Measurements from ENCODE around the gene IPCEF1. TPM values are rescaled to one million over a fixed set of nuclear protein-coding genes. Genes with fewer than 3 reads are reported as not detected.

Gene IPCEF1
- polyA plus RNA-seq, 1 donor, result 2.2 TPM

DNA sequence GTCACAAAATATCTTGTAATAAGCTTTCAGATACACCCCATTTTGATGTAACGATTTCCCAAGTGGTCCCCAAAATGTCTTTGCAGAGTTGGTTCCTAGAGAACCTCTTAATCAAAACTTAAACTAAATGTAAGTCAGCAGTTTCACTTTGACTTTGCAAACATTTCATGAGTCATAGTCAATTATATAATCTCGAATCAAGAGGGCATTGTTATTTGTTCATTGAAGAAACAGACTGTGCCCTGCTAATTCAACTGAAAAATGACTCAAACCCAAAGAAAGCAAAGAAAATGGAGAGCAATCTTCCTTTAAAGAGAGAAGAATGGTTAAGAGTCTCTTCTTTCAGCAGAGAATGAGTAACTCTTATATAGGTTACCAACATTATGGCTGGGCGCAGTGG is 58.3 kb downstream of the IPCEF1 start:
- no peak overlapping the region for H3K27ac ChIP-seq (ENCODE audit: low read length)
- peaks cover 4% of the 10 kb centered on the region for H3K4me1 ChIP-seq (ENCODE audit: control insufficient read depth, insufficient read depth, low read length)
- H3K27me3 ChIP-seq (ENCODE audit: control insufficient read depth, insufficient read depth, low read length), result no peaks in the 10 kb centered on the region
- H3K36me3 ChIP-seq (ENCODE audit: control insufficient read depth, insufficient read depth, low read length), result no peaks in the 10 kb centered on the region
- H3K9me3 ChIP-seq (ENCODE audit: control insufficient read depth, low read depth, low read length), result no peaks in the 10 kb centered on the region
- 43% methylated on average over 1 of the region's 3 CpGs for WGBS (ENCODE audit: insufficient coverage, low lambda C conversion rate)
- H3K4me3 ChIP-seq (ENCODE audit: low read length), result no peak overlapping the region
- peak in 1 of 2 donors; percentile 17 for DNase-seq

DNA sequence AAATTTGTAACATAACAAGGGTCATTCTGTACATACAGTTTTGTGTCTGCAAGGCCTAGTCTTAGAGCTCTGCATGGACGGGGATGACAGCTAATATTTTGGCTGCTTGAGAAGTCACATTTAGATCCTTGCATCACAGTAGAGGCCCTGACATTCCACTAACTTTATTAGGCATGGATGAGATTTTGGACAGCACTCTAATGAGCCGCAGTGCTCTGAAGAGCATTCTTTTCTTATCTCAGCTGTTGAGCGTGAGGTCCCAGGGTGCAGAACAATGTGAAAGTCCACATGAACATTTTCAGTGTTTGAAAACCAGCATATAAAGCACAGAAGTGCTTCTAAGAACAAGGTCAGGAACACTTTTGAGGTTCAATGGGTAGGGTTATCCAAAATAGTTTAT is 58.9 kb downstream of the IPCEF1 start:
- Histone ChIP-seq H3K27ac (ENCODE audit: low read length) (no peak overlapping the region), H3K36me3 (ENCODE audit: control insufficient read depth, insufficient read depth, low read length) (no peaks in the 10 kb centered on the region), H3K4me1 (ENCODE audit: control insufficient read depth, insufficient read depth, low read length) (peaks cover 4% of the 10 kb centered on the region), H3K4me3 (ENCODE audit: low read length) (no peak overlapping the region), H3K9me3 (ENCODE audit: control insufficient read depth, low read depth, low read length) (no peaks in the 10 kb centered on the region), H3K27me3 (ENCODE audit: control insufficient read depth, insufficient read depth, low read length) (no peaks in the 10 kb centered on the region)
- no CpG with 5 or more reads among the region's 3 CpGs for WGBS (ENCODE audit: insufficient coverage, low lambda C conversion rate)
- DNase-seq, result no peak

DNA sequence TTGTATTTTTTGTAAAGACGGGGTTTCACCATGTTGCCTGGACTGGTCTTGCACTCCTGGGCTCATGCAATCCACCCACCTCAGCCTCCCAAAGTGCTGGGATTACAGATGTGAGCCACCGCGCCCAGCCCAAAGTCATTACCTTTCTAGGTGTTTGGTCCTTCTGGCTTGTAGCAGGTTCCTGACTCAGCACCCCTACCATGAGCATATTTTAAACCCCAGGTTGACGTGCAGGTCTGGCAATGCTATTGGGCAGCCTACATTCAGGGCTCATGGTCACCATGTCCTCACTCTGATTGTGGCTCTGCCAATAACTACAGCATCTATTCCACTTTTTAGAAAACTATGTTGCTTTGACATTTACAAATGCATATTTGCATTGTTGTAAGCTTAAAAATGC is 59.4 kb downstream of the IPCEF1 start:
- no peaks in the 10 kb centered on the region for H3K9me3 ChIP-seq (ENCODE audit: control insufficient read depth, low read depth, low read length)
- H3K36me3 ChIP-seq (ENCODE audit: control insufficient read depth, insufficient read depth, low read length), result no peaks in the 10 kb centered on the region
- H3K27me3 ChIP-seq (ENCODE audit: control insufficient read depth, insufficient read depth, low read length), result no peaks in the 10 kb centered on the region
- WGBS (ENCODE audit: insufficient coverage, low lambda C conversion rate), result 100% methylated on average over 1 of the region's 4 CpGs
- no peak for DNase-seq
- no peak overlapping the region for H3K4me3 ChIP-seq (ENCODE audit: low read length)
- peaks cover 4% of the 10 kb centered on the region for H3K4me1 ChIP-seq (ENCODE audit: control insufficient read depth, insufficient read depth, low read length)
- no peak overlapping the region for H3K27ac ChIP-seq (ENCODE audit: low read length)

DNA sequence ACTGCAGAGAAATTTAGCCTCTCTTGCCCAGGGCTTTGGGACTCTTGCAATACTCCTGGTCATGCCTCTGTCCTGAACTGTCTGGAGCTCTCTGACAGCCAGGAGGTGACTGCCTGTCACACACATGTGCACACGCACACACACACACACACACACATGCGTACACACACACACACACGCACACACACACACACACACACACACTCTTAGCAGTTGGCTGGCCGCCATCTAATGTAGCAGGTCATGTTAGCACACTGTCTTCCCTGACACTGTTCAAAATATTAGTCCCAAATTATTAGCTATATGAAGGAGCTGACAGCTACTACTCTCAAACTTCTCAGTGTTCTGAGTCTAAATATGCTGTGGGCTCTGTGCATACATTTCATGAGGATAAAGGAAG is 60.9 kb downstream of the IPCEF1 start:
- Histone ChIP-seq H3K36me3 (ENCODE audit: control insufficient read depth, insufficient read depth, low read length) (no peaks in the 10 kb centered on the region), H3K9me3 (ENCODE audit: control insufficient read depth, low read depth, low read length) (no peaks in the 10 kb centered on the region), H3K4me1 (ENCODE audit: control insufficient read depth, insufficient read depth, low read length) (peaks cover 4% of the 10 kb centered on the region), H3K27ac (ENCODE audit: low read length) (no peak overlapping the region), H3K27me3 (ENCODE audit: control insufficient read depth, insufficient read depth, low read length) (no peaks in the 10 kb centered on the region), H3K4me3 (ENCODE audit: low read length) (no peak overlapping the region)
- no peak for DNase-seq
- WGBS (ENCODE audit: insufficient coverage, low lambda C conversion rate), result 83% methylated on average over 1 of the region's 4 CpGs

DNA sequence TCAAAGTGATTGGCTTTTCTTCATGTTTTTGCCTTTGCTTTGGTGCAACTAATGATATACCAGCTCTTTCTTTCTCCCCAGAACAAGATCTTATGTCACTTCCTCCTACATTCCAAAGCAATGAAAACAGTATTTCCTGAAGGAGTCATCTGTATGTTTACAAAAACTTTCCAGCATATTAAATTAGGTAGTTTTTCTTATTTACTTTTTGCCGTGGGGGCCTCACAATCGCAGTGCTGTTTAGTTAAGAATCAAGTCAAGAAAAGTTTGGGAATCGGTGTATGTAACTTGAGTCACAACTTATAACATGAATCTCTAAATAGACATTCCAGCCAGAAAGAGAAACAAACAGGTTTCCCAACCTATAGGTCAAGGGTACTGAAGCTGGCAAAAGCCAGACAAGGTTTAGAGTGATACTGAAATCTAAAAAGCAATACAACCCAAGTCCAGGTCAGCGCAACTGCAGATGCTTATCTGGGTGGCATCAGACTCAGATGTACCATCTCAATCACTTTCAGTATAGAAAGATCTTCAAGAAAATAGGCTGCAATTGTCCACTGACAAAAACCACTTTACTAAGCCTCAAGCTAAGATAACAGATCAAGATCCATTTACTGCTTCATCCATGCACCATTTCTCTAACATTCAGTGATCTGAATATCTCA is 63.6 kb downstream of the IPCEF1 start:
- no CpG with 5 or more reads among the region's 4 CpGs for WGBS (ENCODE audit: insufficient coverage, low lambda C conversion rate)
- Histone ChIP-seq H3K27me3 (ENCODE audit: control insufficient read depth, insufficient read depth, low read length) (no peaks in the 10 kb centered on the region), H3K36me3 (ENCODE audit: control insufficient read depth, insufficient read depth, low read length) (no peaks in the 10 kb centered on the region), H3K9me3 (ENCODE audit: control insufficient read depth, low read depth, low read length) (no peaks in the 10 kb centered on the region), H3K27ac (ENCODE audit: low read length) (no peak overlapping the region), H3K4me3 (ENCODE audit: low read length) (no peak overlapping the region), H3K4me1 (ENCODE audit: control insufficient read depth, insufficient read depth, low read length) (peaks cover 4% of the 10 kb centered on the region)
- no peak for DNase-seq

DNA sequence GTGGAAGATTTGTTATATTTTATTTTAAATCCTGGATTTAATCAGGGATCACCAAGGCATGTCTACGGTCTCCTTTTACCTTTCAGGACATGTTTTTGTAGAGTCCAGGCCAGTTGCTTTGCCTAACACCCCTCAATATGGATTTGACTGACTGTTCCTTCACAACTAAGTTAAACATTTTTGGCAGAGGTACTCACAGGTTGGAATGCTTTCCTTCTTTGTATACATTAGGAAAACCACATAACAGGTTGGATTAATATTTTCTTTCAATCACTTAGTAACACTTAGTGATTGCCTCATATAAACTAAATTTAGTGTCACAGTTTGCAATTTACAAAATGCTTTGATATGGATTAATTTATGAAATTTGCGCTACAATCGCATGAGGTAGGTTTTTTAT is 64.5 kb downstream of the IPCEF1 start:
- Histone ChIP-seq H3K9me3 (ENCODE audit: control insufficient read depth, low read depth, low read length) (no peaks in the 10 kb centered on the region), H3K36me3 (ENCODE audit: control insufficient read depth, insufficient read depth, low read length) (no peaks in the 10 kb centered on the region), H3K4me1 (ENCODE audit: control insufficient read depth, insufficient read depth, low read length) (no peaks in the 10 kb centered on the region), H3K4me3 (ENCODE audit: low read length) (no peak overlapping the region), H3K27me3 (ENCODE audit: control insufficient read depth, insufficient read depth, low read length) (no peaks in the 10 kb centered on the region), H3K27ac (ENCODE audit: low read length) (no peak overlapping the region)
- no peak for DNase-seq
- WGBS (ENCODE audit: insufficient coverage, low lambda C conversion rate), result 100% methylated on average over 2 of the region's 3 CpGs

DNA sequence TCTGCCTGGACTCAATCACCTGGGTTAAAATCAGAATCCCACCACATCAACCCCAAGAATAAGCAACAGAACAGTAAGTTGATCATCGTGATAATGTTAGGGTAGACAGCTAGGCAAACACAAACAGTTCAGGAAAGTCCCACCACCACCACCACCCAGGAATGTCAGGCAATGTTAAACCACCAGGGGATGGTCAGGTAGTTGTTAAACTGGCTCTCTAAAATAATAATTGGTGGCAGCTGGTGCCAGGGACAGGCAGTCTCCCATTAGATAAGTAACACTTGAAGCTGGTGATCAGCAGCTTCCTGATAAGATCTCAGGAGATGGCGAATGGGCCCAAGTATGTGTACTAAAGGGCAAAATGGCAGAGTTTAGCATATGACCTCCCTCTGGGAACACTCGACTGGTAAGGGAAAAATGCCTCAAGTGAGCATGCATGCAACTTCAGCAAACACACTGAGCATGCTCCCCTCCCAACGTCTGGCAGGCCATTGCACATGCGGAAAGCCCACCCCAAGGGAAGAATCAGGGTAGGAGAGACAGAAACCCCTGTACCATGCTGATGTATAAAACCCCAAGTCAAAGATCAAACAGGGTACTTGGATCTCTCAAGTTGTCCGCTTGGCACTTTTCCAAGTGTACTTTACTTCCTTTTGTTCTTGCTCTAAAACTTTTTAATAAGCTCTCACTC is 66.6 kb downstream of the IPCEF1 start:
- no peaks in the 10 kb centered on the region for H3K36me3 ChIP-seq (ENCODE audit: control insufficient read depth, insufficient read depth, low read length)
- DNase-seq, result no peak
- H3K9me3 ChIP-seq (ENCODE audit: control insufficient read depth, low read depth, low read length), result no peaks in the 10 kb centered on the region
- H3K27ac ChIP-seq (ENCODE audit: low read length), result no peak overlapping the region
- WGBS (ENCODE audit: insufficient coverage, low lambda C conversion rate), result no CpG with 5 or more reads among the region's 6 CpGs
- no peak overlapping the region for H3K4me3 ChIP-seq (ENCODE audit: low read length)
- H3K27me3 ChIP-seq (ENCODE audit: control insufficient read depth, insufficient read depth, low read length), result no peaks in the 10 kb centered on the region
- H3K4me1 ChIP-seq (ENCODE audit: control insufficient read depth, insufficient read depth, low read length), result no peaks in the 10 kb centered on the region

GRCh38 chr6:154285826-154286225 is 70.8 kb downstream of the IPCEF1 start:
- no peaks in the 10 kb centered on the region for H3K9me3 ChIP-seq (ENCODE audit: control insufficient read depth, low read depth, low read length)
- H3K27me3 ChIP-seq (ENCODE audit: control insufficient read depth, insufficient read depth, low read length), result no peaks in the 10 kb centered on the region
- H3K4me1 ChIP-seq (ENCODE audit: control insufficient read depth, insufficient read depth, low read length), result no peaks in the 10 kb centered on the region
- no peak overlapping the region for H3K4me3 ChIP-seq (ENCODE audit: low read length)
- H3K27ac ChIP-seq (ENCODE audit: low read length), result no peak overlapping the region
- DNase-seq, result no peak
- no peaks in the 10 kb centered on the region for H3K36me3 ChIP-seq (ENCODE audit: control insufficient read depth, insufficient read depth, low read length)
- WGBS (ENCODE audit: insufficient coverage, low lambda C conversion rate), result no CpG with 5 or more reads among the region's 1 CpG

DNA sequence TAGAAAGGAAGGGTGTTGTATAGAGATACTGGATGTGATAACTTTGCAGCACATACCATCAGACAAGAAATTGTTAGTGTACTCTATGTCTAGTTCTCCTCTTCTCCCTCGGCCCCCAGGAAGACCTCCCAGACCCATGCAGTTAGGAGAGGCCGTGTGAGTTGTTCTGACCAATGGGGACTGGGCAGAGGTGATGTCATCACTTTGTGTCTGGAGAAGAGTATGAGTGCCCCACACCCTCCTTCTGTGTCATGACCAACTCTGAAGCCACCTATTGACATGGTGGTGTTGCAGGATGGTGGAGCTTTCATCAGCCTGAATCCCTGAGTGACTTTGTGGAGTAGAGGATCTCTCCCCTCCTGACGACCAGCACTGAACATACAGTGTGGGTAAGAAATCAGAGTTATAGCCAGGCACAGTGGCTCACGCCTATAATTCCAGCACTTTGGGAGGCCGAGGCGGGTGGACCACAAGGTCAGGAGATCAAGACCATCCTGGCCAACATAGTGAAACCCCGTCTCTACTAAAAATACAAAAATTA is 72.2 kb downstream of the IPCEF1 start:
- no CpG with 5 or more reads among the region's 7 CpGs for WGBS (ENCODE audit: insufficient coverage, low lambda C conversion rate)
- Histone ChIP-seq H3K4me1 (ENCODE audit: control insufficient read depth, insufficient read depth, low read length) (no peaks in the 10 kb centered on the region), H3K9me3 (ENCODE audit: control insufficient read depth, low read depth, low read length) (no peaks in the 10 kb centered on the region), H3K36me3 (ENCODE audit: control insufficient read depth, insufficient read depth, low read length) (no peaks in the 10 kb centered on the region), H3K4me3 (ENCODE audit: low read length) (no peak overlapping the region), H3K27me3 (ENCODE audit: control insufficient read depth, insufficient read depth, low read length) (no peaks in the 10 kb centered on the region), H3K27ac (ENCODE audit: low read length) (no peak overlapping the region)
- no peak for DNase-seq

DNA sequence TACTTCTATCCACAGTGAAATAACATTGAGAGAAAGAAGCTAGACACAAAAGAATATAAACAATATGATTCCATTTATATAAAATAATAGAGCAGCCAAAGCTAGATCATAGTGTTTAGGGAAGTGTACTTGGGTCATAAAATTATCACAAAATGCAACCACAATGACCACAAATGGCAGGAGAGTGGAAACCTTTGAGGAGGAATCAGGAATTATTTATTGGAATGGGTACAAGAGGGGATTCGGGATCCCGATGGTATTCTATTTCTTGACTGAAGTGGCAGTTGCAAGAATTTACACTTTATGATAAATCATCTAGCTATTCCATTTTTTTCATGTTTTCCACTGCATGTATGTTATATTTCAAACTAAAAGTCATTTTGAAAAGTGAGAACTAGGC is 76.1 kb downstream of the IPCEF1 start:
- Histone ChIP-seq H3K27ac (ENCODE audit: low read length) (no peak overlapping the region), H3K27me3 (ENCODE audit: control insufficient read depth, insufficient read depth, low read length) (no peaks in the 10 kb centered on the region), H3K9me3 (ENCODE audit: control insufficient read depth, low read depth, low read length) (no peaks in the 10 kb centered on the region), H3K4me3 (ENCODE audit: low read length) (no peak overlapping the region), H3K4me1 (ENCODE audit: control insufficient read depth, insufficient read depth, low read length) (no peaks in the 10 kb centered on the region), H3K36me3 (ENCODE audit: control insufficient read depth, insufficient read depth, low read length) (no peaks in the 10 kb centered on the region)
- no CpG with 5 or more reads among the region's 2 CpGs for WGBS (ENCODE audit: insufficient coverage, low lambda C conversion rate)
- DNase-seq, result no peak

- no peak overlapping the region for H3K27ac ChIP-seq (ENCODE audit: low read length)
- H3K9me3 ChIP-seq (ENCODE audit: control insufficient read depth, low read depth, low read length), result no peaks in the 10 kb centered on the region
- no peaks in the 10 kb centered on the region for H3K4me1 ChIP-seq (ENCODE audit: control insufficient read depth, insufficient read depth, low read length)
- no peaks in the 10 kb centered on the region for H3K27me3 ChIP-seq (ENCODE audit: control insufficient read depth, insufficient read depth, low read length)
- H3K4me3 ChIP-seq (ENCODE audit: low read length), result no peak overlapping the region
- DNase-seq, result no peak
- WGBS (ENCODE audit: insufficient coverage, low lambda C conversion rate), result 62% methylated on average over 6 of the region's 7 CpGs
- no peaks in the 10 kb centered on the region for H3K36me3 ChIP-seq (ENCODE audit: control insufficient read depth, insufficient read depth, low read length)
Observed at GRCh38 chr6:154277629-154278017, 79.0 kb downstream of the IPCEF1 start.
